HG03097 (cell line): ENCODE measurements around the gene NIM1K.
"Not testable (repeated sequence)": the region's sequence is repeated elsewhere in the genome, so short reads cannot be mapped to it uniquely, and the experiment has no call there.

Source experiments
- ATAC-seq: cut with Tn5 transposase; IDR thresholded peaks from one replicate; pipeline ENCODE4 v1.9.1; 2021; ENCODE audit not compliant: unreplicated experiment, low FRiP score

The NIM1K gene

GRCh38 chr5:43191740-43192557 lies at the start of gene NIM1K:
Gene NIM1K (plus strand): TSS chr5:43192225. CDS start chr5:43245776, 53,551 bp downstream.
- peak; percentile 64 for ATAC-seq

DNA sequence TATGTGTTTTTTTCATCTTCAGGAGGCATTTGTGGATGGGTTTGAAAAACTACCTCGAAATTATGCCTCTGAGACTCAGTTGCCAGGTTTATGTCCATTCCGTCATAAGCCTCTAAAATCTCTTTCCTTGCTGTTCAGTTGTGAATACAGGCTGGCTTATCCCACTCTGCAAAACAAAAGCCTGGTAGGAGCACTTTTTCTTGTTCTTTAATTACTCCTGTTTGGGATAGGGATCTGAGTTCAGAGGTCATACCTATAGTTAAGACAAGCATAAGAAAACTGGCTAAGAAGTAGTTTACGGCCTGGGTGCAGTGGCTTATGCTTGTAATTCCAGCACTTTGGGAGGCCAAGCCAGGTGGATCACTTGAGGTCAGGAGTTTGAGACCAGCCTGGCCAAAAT lies 47.0 kb upstream of the NIM1K start:
- no peak for ATAC-seq

DNA sequence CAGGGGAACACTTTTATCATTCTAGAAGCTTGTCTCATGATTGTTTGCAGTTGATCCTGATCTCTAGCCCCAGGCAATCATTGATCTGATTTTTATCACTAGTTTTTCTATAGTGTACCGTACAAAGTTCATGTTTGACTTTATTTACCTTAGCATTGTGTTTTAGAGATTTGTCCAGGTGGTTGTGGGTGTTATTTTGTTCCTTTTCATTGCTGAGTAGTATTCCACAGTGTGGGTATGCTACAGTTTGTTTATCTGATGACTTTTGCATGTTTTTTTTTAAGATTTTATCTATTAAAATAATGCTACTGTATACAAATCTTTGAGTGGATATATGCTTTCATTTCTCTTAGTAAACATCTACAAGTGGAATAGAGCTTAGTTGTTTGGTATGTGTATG lies 45.1 kb upstream of the NIM1K start:
- ATAC-seq, result no peak

- no peak for ATAC-seq
Measured at GRCh38 chr5:43148417-43148816, 43.6 kb upstream of the NIM1K start.

GRCh38 chr5:43149231-43149630 lies 42.8 kb upstream of the NIM1K start:
- ATAC-seq, result no peak

DNA sequence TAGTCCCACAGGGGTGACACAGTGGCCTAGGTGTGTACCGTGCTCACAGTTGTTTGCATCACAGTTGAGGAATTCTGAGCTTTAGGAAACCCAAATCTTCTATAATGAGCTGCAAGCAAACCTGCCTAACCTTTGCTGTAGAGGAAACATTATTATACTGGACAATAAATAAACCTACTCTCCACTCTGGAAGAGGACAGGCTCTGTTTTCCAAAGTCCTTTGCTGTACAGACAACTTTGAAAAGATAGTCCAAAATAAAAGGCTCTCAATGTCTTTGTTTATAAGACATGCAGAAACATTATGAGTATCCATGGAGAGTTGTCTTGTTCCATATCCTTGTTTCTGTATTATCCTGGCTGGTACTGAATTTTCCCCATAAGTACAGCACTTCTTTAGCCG lies 42.0 kb upstream of the NIM1K start:
- no peak for ATAC-seq

DNA sequence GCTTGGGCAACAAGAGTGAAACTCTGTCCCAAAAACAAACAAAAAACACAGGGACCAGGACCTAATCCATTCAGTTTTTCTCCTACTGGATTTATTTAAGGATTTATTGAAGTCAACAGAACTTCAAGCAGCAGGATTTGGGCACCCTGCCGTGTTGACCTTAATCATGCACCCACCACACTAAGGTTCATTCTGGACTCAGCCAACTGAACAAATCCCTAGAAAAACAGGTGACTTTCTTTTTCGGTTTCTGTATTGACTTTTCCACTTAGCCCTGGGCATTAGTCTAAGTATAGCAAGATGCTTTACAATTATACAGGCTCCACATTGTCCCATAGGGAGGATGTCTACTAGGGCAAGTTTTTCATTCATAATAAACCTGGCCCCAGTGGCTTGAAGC lies 41.3 kb upstream of the NIM1K start:
- ATAC-seq, result no peak

- ATAC-seq, result no peak
Measured at GRCh38 chr5:43152946-43153345, 39.1 kb upstream of the NIM1K start.

DNA sequence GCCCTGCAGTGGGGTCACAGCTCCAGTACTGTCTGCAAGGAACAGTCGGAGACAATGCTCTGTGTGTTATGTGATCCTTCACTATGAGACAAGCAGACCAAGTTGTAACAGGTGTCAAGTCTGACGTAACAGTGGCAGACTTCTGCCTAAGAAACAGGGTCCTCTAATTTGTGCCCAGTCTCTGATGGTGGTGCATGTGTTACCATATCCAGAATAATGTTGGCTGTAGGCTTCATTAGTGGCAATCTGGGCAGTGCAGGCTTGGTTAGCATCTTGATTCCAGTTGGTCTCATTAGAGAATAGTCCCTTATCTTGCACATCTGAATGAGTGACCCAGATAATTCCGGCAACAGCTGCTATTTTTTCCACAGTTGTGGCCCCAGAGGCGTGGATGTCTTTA lies 37.6 kb upstream of the NIM1K start:
- ATAC-seq, result no peak

- no peak for ATAC-seq
Measured at GRCh38 chr5:43155394-43156096, 36.5 kb upstream of the NIM1K start.

- ATAC-seq, result no peak
Measured at GRCh38 chr5:43156388-43156787, 35.6 kb upstream of the NIM1K start.

- no peak for ATAC-seq
Measured at GRCh38 chr5:43157068-43157467, 35.0 kb upstream of the NIM1K start.

DNA sequence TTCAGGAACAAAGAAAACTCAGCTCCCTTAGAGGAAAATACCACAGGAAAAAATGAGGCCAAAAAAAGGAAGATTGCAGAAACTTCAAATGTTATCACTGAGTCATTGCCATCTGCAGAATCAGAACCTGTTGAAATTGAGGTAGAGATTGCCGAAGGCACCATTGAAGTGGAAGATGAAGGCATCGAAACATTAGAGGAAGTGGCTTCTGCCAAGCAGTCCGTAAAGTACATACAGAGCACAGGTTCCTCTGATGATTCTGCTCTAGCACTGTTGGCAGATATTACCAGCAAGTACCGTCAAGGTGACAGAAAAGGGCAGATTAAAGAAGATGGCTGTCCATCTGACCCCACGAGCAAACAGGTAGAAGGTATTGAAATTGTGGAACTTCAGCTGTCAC lies 30.8 kb upstream of the NIM1K start:
- no peak for ATAC-seq

DNA sequence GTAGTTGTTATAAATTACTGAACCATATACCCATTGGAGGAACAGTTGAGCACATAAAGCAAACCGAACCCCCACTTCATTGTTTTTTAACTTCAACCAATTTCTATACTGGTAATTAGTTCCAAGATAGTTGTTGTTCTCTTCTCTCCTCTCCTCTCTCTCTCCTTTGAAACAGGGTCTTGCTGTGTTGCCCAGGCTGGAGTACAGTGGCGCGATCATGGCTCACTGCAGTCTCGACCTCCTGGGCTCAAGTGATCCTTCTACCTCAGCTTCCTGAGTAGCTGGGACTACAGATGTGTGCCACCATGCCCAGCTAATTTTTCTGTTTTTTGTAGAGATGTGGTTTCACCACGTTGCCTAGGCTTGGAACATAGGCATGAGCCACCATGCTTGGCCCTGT lies 27.2 kb upstream of the NIM1K start:
- ATAC-seq, result not testable (repeated sequence)

- no peak for ATAC-seq
Measured at GRCh38 chr5:43165323-43165722, 26.7 kb upstream of the NIM1K start.

DNA sequence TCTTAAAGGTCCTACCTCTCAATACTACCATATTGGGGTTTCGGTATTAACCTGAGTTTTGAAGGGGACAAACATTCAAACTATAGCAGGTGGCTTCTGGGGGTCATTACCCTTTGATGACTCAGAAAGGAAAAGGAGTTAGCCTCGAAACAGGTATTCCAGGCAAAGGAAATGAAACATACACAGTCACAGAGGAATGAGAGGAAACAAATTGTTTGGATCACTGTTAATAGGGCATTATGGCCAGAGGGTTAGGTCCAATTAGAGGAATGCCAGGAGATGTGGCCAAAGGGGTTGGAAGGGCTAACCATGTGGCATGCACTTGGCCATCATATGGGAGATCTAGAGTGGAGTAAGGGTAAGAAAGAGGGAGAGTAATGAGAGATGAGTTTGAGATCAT lies 23.9 kb upstream of the NIM1K start:
- ATAC-seq, result no peak

- no peak for ATAC-seq
Measured at GRCh38 chr5:43171451-43171850, 20.6 kb upstream of the NIM1K start.

DNA sequence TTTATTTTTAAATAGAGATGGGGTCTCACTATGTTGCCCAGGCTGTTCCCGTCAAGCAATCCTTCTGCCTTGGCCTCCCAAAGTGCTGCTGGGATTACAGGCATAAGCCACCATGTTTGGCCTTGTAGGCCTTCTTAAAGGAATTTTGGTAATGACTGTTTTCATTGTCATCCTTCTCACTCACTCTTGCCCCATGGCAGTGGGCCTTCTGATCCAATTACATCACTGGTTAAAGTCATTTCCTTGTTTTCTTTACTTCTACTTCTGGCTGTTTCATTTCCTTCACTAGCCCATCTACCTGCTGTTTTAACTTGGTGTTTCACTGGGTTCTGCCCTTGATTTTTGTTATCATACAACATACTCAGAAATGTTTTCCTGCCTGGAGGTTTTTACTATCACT lies 20.1 kb upstream of the NIM1K start:
- ATAC-seq, result no peak

DNA sequence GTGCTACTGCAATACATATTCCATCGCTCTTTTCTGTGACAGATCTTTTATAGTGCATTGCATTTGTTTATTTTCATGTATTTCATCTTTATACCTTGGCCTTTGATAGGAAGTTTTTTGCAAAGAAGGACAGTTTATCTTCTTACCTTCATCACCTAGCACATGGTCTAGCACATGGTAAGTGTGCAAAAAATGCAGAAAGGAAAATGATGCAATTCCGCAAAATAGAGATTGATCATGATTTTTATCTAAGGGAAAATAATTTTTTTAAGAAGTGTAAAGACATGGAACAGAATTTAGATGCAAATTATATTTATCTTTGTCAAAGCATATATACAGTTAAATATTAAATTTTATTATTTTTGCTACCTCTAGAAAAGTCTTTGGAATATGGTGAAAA lies 19.2 kb upstream of the NIM1K start:
- ATAC-seq, result no peak

- no peak for ATAC-seq
Measured at GRCh38 chr5:43174586-43174985, 17.4 kb upstream of the NIM1K start.

DNA sequence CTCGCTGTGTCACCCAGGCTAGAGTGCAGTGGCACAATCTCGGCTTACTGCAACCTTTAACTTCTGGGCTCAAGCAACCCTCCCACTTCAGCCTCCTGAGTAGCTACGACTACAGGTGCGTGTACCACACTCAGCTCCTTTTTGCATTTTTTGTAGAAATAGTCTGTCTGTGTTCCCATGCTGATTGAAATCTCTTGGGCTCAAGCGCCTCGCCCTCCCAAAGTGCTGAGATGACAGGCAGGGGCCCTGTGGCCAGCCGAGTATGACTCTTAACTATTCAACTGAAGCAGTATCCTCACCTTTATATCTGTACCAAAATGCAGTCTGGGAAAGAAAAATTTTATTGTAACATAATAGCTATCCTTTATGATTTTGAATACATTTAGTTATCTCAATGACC lies 12.2 kb upstream of the NIM1K start:
- no peak for ATAC-seq

- no peak for ATAC-seq
Measured at GRCh38 chr5:43182421-43182820, 9.6 kb upstream of the NIM1K start.
